Heart right ventricle (tissue), 16 donors: ENCODE data around the gene ATP2B2. TPM values are rescaled to one million over a fixed set of nuclear protein-coding genes. Genes with fewer than 3 reads are reported as not detected.

Source experiments
- ATAC-seq, 8 donors: fragments of 200-7000 bp; cut with Tn5 transposase; one replicate each; pipeline ENCODE4 v1.9.1; 2020; ENCODE audit warnings: mild to moderate bottlenecking in 8 of 8, moderate library complexity in 8 of 8, moderate number of reproducible peaks in 1 of 8
- DNase-seq, 2 donors: peaks; one replicate each; pipeline ENCODE4 v3.0.0-alpha.2; 2020
- H3K27ac ChIP-seq, 10 donors: fragments of 200-600 bp; sonication (generic) in 2 of 10; one replicate each; pipeline versions ENCODE4 v1.5.0 to v1.8.0; 2020 to 2022; ENCODE audit warnings: mild to moderate bottlenecking in 3 of 10
- H3K27me3 ChIP-seq, 7 donors: fragments of 200-600 bp; one replicate each; pipeline ENCODE4 v1.8.0; 2021 to 2022; ENCODE audit warnings: mild to moderate bottlenecking in 2 of 7
- H3K36me3 ChIP-seq, 9 donors: fragments of 200-600 bp; sonication (generic) in 1 of 9; one replicate each; pipeline versions ENCODE4 v1.5.0 to v1.8.0; 2020 to 2022; ENCODE audit warnings: mild to moderate bottlenecking in 2 of 9
- H3K4me1 ChIP-seq, 9 donors: fragments of 200-600 bp; sonication (generic) in 1 of 9; one replicate each; pipeline versions ENCODE4 v1.5.0 to v1.8.0; 2020 to 2022; ENCODE audit warnings: mild to moderate bottlenecking in 4 of 9
- H3K4me3 ChIP-seq, 10 donors: fragments of 200-600 bp; sonication (generic) in 2 of 10; one replicate each; pipeline versions ENCODE4 v1.5.0 to v1.8.0; 2020 to 2022; ENCODE audit warnings: mild to moderate bottlenecking in 7 of 10, moderate library complexity in 2 of 10
- H3K9me3 ChIP-seq, 11 donors: fragments of 200-600 bp in 10 of 11; sonication (generic) in 2 of 11; one replicate each; pipeline versions ENCODE4 v1.5.0 to v1.8.0; 2013 to 2022; ENCODE audit warnings: mild to moderate bottlenecking in 2 of 11, control low read depth in 1 of 11, moderate library complexity in 1 of 11
- CTCF ChIP-seq, 9 donors: fragments of 200-600 bp; sonication (generic) in 2 of 9; IDR thresholded peaks; one replicate each; pipeline versions ENCODE4 v1.5.0 to v1.8.0; 2021 to 2022; ENCODE audit warnings: antibody characterized with exemption in 9 of 9, mild to moderate bottlenecking in 5 of 9, moderate library complexity in 1 of 9
- WGBS, 2 donors: extraction: QIAGEN DNeasy Blood & Tissue Kit; methylation state at CpG; one replicate each; pipeline ENCODE4 v1.1.7; 2013; ENCODE audit warnings: inconsistent platforms in 1 of 2; 5-methylcytosine and 5-hydroxymethylcytosine counted together
- intact Hi-C, 10 donors: fragments of 100-400 bp; cut with DNase I; formaldehyde crosslinking; loops; one replicate each; pipeline versions ENCODE4 v1.11.1 to v1.14.2; 2022
- polyA plus RNA-seq, 2 donors: library from polyadenylated mRNA; stranded (reverse); fragments of 200-250 nt; gene quantifications; one replicate each; pipeline ENCODE4 v1.2.3, GENCODE V29; 2013
- total RNA-seq, 10 donors: library from RNA; stranded (reverse); fragmentation: NEBNext Ultra II Directional in 3 of 10; extraction: Animal tissue kit (Norgen Biotek cat#: 25700) in 3 of 10; gene quantifications; one replicate each; pipeline versions ENCODE4 v1.2.1 to v1.2.4, GENCODE V29; 2021 to 2023
- donor health status: Arrhythmogenic right ventricular cardiomyopathy.
- donor health status: ischemic (EF 13 %, LVEDD 7.1; RV severe dilation, severe dysfunction).
- donor health status: healthy with polysubstance abuse.
- donor health status: DM: no; HTN: yes; CAD: no.
- donor health status: DM: no; HTN: no; CAD: no.
- donor health status: ischemic (EF 25% LVEDD 6.9; RV normal size, moderate dysfunction).
- donor health status: ischemic (EF 25% LVEDD 5.7; RV mildly dilated, moderate dysfunction).
- donor health status: healthy.
- donor health status: DM: yes; HTN: yes; CAD: no.
- donor health status: Ischemic cardiomyopathy.
- donor health status: ischemic (EF 35%, LVEDD 5.7; RV mildly dilated, moderate dysfunction).
- donor health status: nonischemic (EF 11% LVEDD 7.7; RV severe dilation, severe dysfunction).
- donor health status: DM: yes; HTN: yes; CAD: no.
- donor health status: PGD.
- donor health status: ischemic (EF 29% LVEDD 5.4; RV normal size, mild dysfunction).
- donor health status: nonischemic (EF 23%, LVEDD 6.1; RV moderate dilation, normal function).

ATP2B2 gene
- total and polyA plus RNA-seq, 12 donors = under 0.01 to 0.30 (median 0.11) TPM; not detected in 4

GRCh38 chr3:10329495-10330015 is 175.8 kb downstream of the ATP2B2 start:
- ATAC-seq (no peak), DNase-seq (no peak)
- Histone ChIP-seq H3K27me3 (peaks cover 0 to 42% (median 37%) of the 10 kb centered on the region in 7 donors), H3K36me3 (no peaks in the 10 kb centered on the region), H3K4me1 (no peaks in the 10 kb centered on the region), H3K27ac (no peak overlapping the region), H3K9me3 (no peaks in the 10 kb centered on the region), H3K4me3 (no peak overlapping the region)
- intact Hi-C loops = no loop called here
- WGBS, 2 donors = 74 to 75% methylated on average over 14 of the region's 14 CpGs
- TF ChIP-seq CTCF (IDR thresholded peaks at IDR 0.05) = no peak

GRCh38 chr3:10328460-10329071 is 176.8 kb downstream of the ATP2B2 start:
- no peak for TF ChIP-seq CTCF (IDR thresholded peaks at IDR 0.05)

GRCh38 chr3:10327592-10327991 is 177.8 kb downstream of the ATP2B2 start:
- H3K4me3 ChIP-seq = no peak overlapping the region
- H3K4me1 ChIP-seq = peaks cover 0 to 2% (median 0%) of the 10 kb centered on the region in 9 donors
- ATAC-seq (no peak), DNase-seq (no peak)
- peaks cover 0 to 42% (median 37%) of the 10 kb centered on the region in 7 donors for H3K27me3 ChIP-seq
- no peaks in the 10 kb centered on the region for H3K36me3 ChIP-seq
- TF ChIP-seq CTCF (IDR thresholded peaks at IDR 0.05) = no peak
- intact Hi-C loops = no loop called here
- H3K27ac ChIP-seq = no peak overlapping the region
- no peaks in the 10 kb centered on the region for H3K9me3 ChIP-seq
- WGBS, 2 donors = 68 to 69% methylated on average over 10 of the region's 10 CpGs

More at GRCh38 chr3:10328460-10329071, 176.8 kb downstream of the ATP2B2 start:
- Histone ChIP-seq H3K36me3 (no peaks in the 10 kb centered on the region), H3K27ac (no peak overlapping the region), H3K9me3 (no peaks in the 10 kb centered on the region), H3K27me3 (peaks cover 0 to 42% (median 37%) of the 10 kb centered on the region in 7 donors), H3K4me1 (peaks cover 0 to 2% (median 0%) of the 10 kb centered on the region in 9 donors), H3K4me3 (no peak overlapping the region)
- intact Hi-C loops = no loop called here
- 45 to 47% methylated on average over 31 of the region's 31 CpGs for WGBS, 2 donors
- ATAC-seq = no peak
- DNase-seq = no peak

GRCh38 chr3:10322352-10322710 is 183.1 kb downstream of the ATP2B2 start:
- Histone ChIP-seq H3K27ac (no peak overlapping the region), H3K27me3 (peaks cover 0 to 12% (median 3%) of the 10 kb centered on the region in 7 donors), H3K36me3 (peaks cover 0 to 19% (median 0%) of the 10 kb centered on the region in 9 donors), H3K9me3 (no peaks in the 10 kb centered on the region), H3K4me3 (no peak overlapping the region), H3K4me1 (peaks cover 0 to 27% (median 19%) of the 10 kb centered on the region in 9 donors)
- no peak for DNase-seq
- WGBS, 2 donors = 86 to 93% methylated on average over 1 of the region's 1 CpG
- ATAC-seq = no peak
- intact Hi-C loops = no loop called here
- TF ChIP-seq CTCF (IDR thresholded peaks at IDR 0.05) = peak in 5 of 9 donors; percentile 8 to 42 (median 21)
